ENCODE results near the gene FAM234A.
"Not testable (repeated sequence)": the region's sequence is repeated elsewhere in the genome, so short reads cannot be mapped to it uniquely, and the experiment has no call there.

Gene FAM234A

GRCh38 chr16:263944-264343 lies 29.3 kb downstream of the FAM234A start:
- H3K9me3 ChIP-seq (ENCODE audit: severe bottlenecking), result no peaks in the 10 kb centered on the region
- peaks cover 9% of the 10 kb centered on the region for H3K36me3 ChIP-seq
- DNase-seq, result no peak
- no peaks in the 10 kb centered on the region for H3K27me3 ChIP-seq (ENCODE audit: insufficient read depth, low read depth, severe bottlenecking)
- no peak overlapping the region for H3K27ac ChIP-seq
- H3K4me3 ChIP-seq (ENCODE audit: low read depth, low read length), result no peak overlapping the region
- TF ChIP-seq CTCF (IDR thresholded peaks at IDR 0.05; ENCODE audit: low read depth, low read length), result no peak

- no peak for TF ChIP-seq CTCF (IDR thresholded peaks at IDR 0.05; ENCODE audit: low read depth, low read length)
- H3K36me3 ChIP-seq, result peaks cover 9% of the 10 kb centered on the region
- H3K9me3 ChIP-seq (ENCODE audit: severe bottlenecking), result no peaks in the 10 kb centered on the region
- no peaks in the 10 kb centered on the region for H3K27me3 ChIP-seq (ENCODE audit: insufficient read depth, low read depth, severe bottlenecking)
- DNase-seq, result peak; percentile 5
- no peak overlapping the region for H3K27ac ChIP-seq
- no peak overlapping the region for H3K4me3 ChIP-seq (ENCODE audit: low read depth, low read length)
Measured at GRCh38 chr16:264440-264951, 29.9 kb downstream of the FAM234A start.

GRCh38 chr16:265002-265529 lies 30.4 kb downstream of the FAM234A start:
- Histone ChIP-seq H3K36me3 (peaks cover 9% of the 10 kb centered on the region), H3K27me3 (ENCODE audit: insufficient read depth, low read depth, severe bottlenecking) (no peaks in the 10 kb centered on the region), H3K27ac (no peak overlapping the region), H3K9me3 (ENCODE audit: severe bottlenecking) (no peaks in the 10 kb centered on the region), H3K4me3 (ENCODE audit: low read depth, low read length) (no peak overlapping the region)
- no peak for TF ChIP-seq CTCF (IDR thresholded peaks at IDR 0.05; ENCODE audit: low read depth, low read length)
- no peak for DNase-seq

GRCh38 chr16:265711-266110 lies 31.1 kb downstream of the FAM234A start:
- Histone ChIP-seq H3K27ac (no peak overlapping the region), H3K36me3 (peaks cover 9% of the 10 kb centered on the region), H3K27me3 (ENCODE audit: insufficient read depth, low read depth, severe bottlenecking) (no peaks in the 10 kb centered on the region), H3K9me3 (ENCODE audit: severe bottlenecking) (no peaks in the 10 kb centered on the region), H3K4me3 (ENCODE audit: low read depth, low read length) (no peak overlapping the region)
- no peak for TF ChIP-seq CTCF (IDR thresholded peaks at IDR 0.05; ENCODE audit: low read depth, low read length)
- DNase-seq, result no peak

GRCh38 chr16:266258-267164 lies 31.9 kb downstream of the FAM234A start:
- TF ChIP-seq CTCF (IDR thresholded peaks at IDR 0.05; ENCODE audit: low read depth, low read length), result no peak
- Histone ChIP-seq H3K27me3 (ENCODE audit: insufficient read depth, low read depth, severe bottlenecking) (no peaks in the 10 kb centered on the region), H3K4me3 (ENCODE audit: low read depth, low read length) (no peak overlapping the region), H3K27ac (no peak overlapping the region), H3K36me3 (peaks cover 8% of the 10 kb centered on the region), H3K9me3 (ENCODE audit: severe bottlenecking) (no peaks in the 10 kb centered on the region)
- DNase-seq, result peak; percentile 8

GRCh38 chr16:267562-267961 lies 32.9 kb downstream of the FAM234A start:
- not testable (repeated sequence) for DNase-seq; H3K27me3 ChIP-seq (ENCODE audit: insufficient read depth, low read depth, severe bottlenecking)

More at GRCh38 chr16:267562-267961, 32.9 kb downstream of the FAM234A start:
- H3K9me3 ChIP-seq (ENCODE audit: severe bottlenecking); H3K27ac ChIP-seq; H3K4me3 ChIP-seq (ENCODE audit: low read depth, low read length); H3K36me3 ChIP-seq: not testable (repeated sequence)

Measured in WERI-Rb-1 (cell line).